A549 treated with DMSO at 1 μM for 4 hours (cell line): ENCODE data around the gene INPP5A. TPM values are rescaled to one million over a fixed set of nuclear protein-coding genes. Genes with fewer than 3 reads are reported as not detected.

Source experiments
- total RNA-seq: library from RNA; stranded (reverse); fragments of 200-300 nt; extraction: Qiagen RNA extraction; gene quantifications from 5 replicates; pipeline ENCODE4 v1.2.3, GENCODE V29; 2022; ENCODE audit warnings: low read depth

The INPP5A gene
- total RNA-seq, result 12.3 to 16.3 TPM (median 14.2 TPM) in 5 replicates

DNA sequence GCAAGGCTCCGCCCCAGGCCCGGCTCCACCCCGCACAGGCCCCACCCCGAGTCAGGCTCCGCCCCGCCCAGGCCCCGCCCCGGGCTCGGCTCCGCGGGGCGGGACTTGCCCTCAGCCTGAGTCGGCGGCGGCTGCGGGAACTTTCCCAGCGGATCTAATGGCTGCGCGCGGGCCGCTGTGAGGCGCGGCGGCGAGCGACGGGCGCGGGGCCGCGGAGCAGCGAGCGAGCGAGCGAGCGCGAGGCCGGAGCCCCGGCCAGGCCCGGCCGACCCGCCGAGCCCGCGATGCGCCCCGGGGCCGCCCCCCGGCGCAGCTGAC lies at the start of gene INPP5A:
INPP5A (plus strand) TSS at position 104 of the 318 bp plus-strand sequence. CDS start 310 bp downstream, outside the sequence.

DNA sequence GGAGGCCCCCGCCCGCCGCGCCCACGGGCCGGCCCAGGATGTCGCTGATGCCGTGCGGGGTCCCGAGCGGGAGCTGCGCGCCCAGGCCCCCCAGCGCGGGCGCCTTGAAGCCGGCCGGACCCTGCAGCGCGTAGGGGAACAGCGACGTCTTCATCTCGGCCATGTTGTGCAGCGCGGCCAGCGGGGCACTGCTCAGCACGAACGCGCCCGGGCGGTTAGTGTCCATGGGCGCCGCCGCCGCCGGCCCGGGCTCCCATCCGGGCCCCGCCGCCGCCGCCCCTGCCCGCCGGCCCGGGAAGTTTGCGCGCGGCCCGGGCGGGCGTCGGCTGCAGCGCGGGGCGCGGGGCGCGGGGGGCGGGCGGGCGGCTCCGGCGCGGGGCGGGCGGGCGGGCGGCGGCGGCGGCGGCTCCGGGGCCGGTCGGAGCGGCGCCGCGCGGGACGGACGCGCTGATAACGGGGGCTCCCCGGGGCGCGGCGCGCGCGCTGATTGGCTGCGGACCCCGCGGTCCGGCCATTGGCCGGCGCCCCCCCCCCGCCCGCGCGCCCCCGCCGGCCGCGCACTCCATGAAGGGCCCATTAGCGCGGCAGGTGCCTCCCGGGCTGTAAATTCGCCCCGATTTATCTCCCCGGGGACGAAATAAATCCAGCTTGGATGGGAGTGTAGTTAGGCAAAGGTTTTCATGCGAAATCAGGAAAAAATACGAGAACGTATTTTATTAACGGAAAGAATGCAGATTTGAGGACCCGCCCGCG lies 248.3 kb downstream of the INPP5A start, which contains the start of gene NKX6-2:
NKX6-2 (minus strand) TSS at position 425 of the 753 bp plus-strand sequence; CDS start at position 226, 199 bp downstream.

Other genes with a start within 250 kb of the INPP5A start
- gene STK32C, start 229.8 kb upstream of the INPP5A start, total RNA-seq, result 32.3 to 49.8 TPM (median 45.5 TPM) in 5 replicates
- 4.9 to 6.3 TPM (median 5.5 TPM) in 5 replicates for gene LRRC27, start 205.6 kb upstream of the INPP5A start, total RNA-seq
- 11.6 to 18.6 TPM (median 16.6 TPM) in 5 replicates for gene PWWP2B, start 140.6 kb upstream of the INPP5A start, total RNA-seq
- 0.10 to 0.25 TPM (median 0.23 TPM) in 5 replicates for gene NKX6-2, start 248.4 kb downstream of the INPP5A start, total RNA-seq